Type B pancreatic cell (in vitro differentiated cells): ENCODE measurements around the gene VRK2. TPM values are rescaled to one million over a fixed set of nuclear protein-coding genes. Genes with fewer than 3 reads are reported as not detected.

ENCODE experiments used
- DNase-seq: peaks from one replicate; pipeline ENCODE4 v3.0.0; 2021; ENCODE audit warnings: mixed read lengths; ENCODE audit not compliant: unreplicated experiment; ENCODE audit errors: extremely low spot score
- H3K27ac Mint-ChIP-seq: 2 replicates; pipeline ENCODE4 v1.8.0; 2021; ENCODE audit warnings: mild to moderate bottlenecking, mixed read lengths
- H3K27me3 Mint-ChIP-seq: 2 replicates; pipeline ENCODE4 v1.8.0; 2021; ENCODE audit warnings: mixed read lengths
- H3K36me3 Mint-ChIP-seq: 2 replicates; pipeline ENCODE4 v1.8.0; 2021; ENCODE audit warnings: mixed read lengths
- H3K4me1 Mint-ChIP-seq: one replicate; pipeline ENCODE4 v1.8.0; 2021; ENCODE audit warnings: mixed read lengths; ENCODE audit not compliant: unreplicated experiment
- H3K4me3 Mint-ChIP-seq: 2 replicates; pipeline ENCODE4 v1.8.0; 2021; ENCODE audit warnings: mild to moderate bottlenecking, mixed read lengths
- H3K9me3 Mint-ChIP-seq: 2 replicates; pipeline ENCODE4 v1.8.0; 2021; ENCODE audit warnings: mixed read lengths
- long read RNA-seq: library from polyadenylated mRNA; unstranded; transcript quantifications from one replicate; pipeline ENCODE4 v2.0.0, GENCODE V29; 2020
- total RNA-seq: library from RNA; stranded (reverse); gene quantifications from 2 replicates; pipeline ENCODE4 v1.2.1, GENCODE V29; 2021; ENCODE audit warnings: low replicate concordance
- TF ChIP-seq, protein P1 (sequence below): fragments of 200-600 bp; sonication (generic); conservative IDR thresholded peaks from 2 replicates; pipeline ENCODE4 v1.5.0; 2021; ENCODE audit warnings: antibody characterized with exemption, mild to moderate bottlenecking

Gene VRK2
- 17.7 and 22.4 TPM in 2 replicates for total RNA-seq
- long read RNA-seq, transcript VRK2-201 (13 exons, 1,888 nt) = major isoform, 32 of 68 reads
- long read RNA-seq, partial matches to known transcripts = 9 of 68 reads
- long read RNA-seq, other reads (novel, unspliced or antisense) = 27 of 68 reads

DNA sequence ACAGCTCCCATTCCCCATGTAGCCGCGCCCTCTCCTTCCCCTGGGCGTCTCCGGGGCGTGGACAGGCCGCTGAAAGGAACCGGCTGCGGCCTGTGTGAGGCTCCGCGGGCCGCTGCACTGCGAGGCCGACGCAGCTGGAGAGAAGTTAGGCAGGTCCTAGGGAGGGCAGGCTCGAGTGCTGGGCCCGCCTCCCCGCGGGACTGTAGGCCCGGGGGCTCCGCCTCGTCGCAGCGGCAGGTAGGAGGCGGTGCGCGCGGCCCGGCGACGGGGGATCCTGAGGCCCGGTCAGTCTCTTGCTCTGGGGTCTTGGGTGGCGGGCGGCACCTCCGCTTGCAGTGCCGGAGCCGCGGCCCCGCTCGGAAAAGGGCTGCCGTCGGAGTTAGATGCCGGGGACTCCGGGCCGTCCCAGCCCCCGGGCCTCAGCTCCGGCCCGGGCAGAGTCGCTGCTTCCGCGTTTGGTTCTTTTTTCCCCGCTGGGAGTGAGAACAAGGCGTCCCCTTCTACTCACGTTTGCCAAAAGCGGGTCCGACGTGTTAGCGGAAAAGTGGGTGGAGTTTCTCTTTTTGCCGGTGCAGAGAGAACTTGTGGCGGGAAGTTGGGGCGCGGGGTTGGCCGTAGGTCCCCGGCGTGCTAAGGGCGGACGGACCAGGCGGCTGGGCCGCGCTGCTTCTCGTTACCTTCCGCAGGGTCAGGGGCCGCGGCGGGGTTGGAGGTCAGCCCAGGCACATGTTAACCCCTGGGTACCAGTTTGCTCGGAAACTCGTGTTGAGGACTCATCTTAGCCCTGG, at the start of gene VRK2:
VRK2 (plus strand) TSS at position 222 of the 788 bp plus-strand sequence. CDS start 2,026 bp downstream, outside the sequence.
- Mint-ChIP-seq H3K27me3 (no peaks in the 10 kb centered on the region), H3K4me1 (peaks cover 23% of the 10 kb centered on the region), H3K4me3 (peak within 1 kb of the TSS; percentile 89), H3K27ac (peak within 1 kb of the TSS; percentile 94), H3K36me3 (peaks cover 8% of the 10 kb centered on the region), H3K9me3 (no peaks in the 10 kb centered on the region)
- TF ChIP-seq, protein P1, sequence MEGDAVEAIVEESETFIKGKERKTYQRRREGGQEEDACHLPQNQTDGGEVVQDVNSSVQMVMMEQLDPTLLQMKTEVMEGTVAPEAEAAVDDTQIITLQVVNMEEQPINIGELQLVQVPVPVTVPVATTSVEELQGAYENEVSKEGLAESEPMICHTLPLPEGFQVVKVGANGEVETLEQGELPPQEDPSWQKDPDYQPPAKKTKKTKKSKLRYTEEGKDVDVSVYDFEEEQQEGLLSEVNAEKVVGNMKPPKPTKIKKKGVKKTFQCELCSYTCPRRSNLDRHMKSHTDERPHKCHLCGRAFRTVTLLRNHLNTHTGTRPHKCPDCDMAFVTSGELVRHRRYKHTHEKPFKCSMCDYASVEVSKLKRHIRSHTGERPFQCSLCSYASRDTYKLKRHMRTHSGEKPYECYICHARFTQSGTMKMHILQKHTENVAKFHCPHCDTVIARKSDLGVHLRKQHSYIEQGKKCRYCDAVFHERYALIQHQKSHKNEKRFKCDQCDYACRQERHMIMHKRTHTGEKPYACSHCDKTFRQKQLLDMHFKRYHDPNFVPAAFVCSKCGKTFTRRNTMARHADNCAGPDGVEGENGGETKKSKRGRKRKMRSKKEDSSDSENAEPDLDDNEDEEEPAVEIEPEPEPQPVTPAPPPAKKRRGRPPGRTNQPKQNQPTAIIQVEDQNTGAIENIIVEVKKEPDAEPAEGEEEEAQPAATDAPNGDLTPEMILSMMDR = no peak
- peak; percentile 90 for DNase-seq

DNA sequence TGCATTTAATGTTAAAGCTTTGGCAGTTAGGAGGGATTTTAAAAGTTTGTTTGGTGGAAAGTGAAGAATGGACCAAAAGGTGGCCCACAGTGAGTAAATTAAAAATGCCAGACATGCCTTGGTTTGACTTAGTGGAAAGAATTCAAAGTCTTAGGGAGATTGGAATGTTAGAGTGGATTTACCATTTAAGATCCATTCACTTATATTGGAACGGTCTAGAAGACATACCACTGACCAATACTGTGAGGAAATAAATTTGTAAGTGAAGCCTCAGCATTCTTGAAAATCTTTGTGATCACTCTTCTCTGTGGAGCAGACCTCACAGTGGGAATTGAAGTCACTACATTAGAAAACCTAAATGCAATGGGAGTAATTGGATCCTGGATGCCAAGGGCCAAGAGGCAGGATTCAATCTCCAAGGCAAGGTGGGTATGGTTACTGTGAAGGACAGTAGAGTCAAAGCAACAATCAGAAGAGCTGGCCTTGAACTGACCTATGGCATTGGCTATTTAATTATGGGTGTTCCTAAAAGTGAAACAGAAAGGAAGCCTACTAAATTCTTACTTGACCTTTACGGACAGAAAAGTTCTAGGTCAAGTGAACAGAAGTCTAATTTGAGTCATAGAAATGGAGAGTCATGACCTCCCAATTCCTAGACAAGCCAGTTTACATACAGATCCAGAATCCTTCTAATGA, 40.2 kb upstream of the VRK2 start:
- no peak for DNase-seq
- Mint-ChIP-seq H3K4me3 (no peak overlapping the region), H3K27me3 (no peaks in the 10 kb centered on the region), H3K27ac (no peak overlapping the region), H3K4me1 (peaks cover 4% of the 10 kb centered on the region), H3K36me3 (no peaks in the 10 kb centered on the region), H3K9me3 (no peaks in the 10 kb centered on the region)
- TF ChIP-seq, protein P1 = no peak

DNA sequence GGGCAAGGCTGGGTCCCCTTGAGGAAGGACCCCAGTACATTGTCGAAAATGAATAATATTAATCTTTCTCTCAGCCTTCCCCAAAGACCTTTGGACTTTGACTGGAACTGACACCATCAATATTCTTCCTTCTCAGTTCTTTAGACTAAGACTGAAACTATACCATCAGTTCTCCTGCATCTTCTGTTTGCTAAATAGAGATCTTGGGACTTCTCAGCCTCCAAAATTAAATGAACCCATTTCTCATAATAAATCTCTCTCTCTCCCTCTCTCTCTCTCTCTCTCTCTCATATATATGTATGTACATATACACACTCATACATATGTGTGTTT, 39.7 kb upstream of the VRK2 start:
- Mint-ChIP-seq H3K27me3 (no peaks in the 10 kb centered on the region), H3K9me3 (no peaks in the 10 kb centered on the region), H3K27ac (no peak overlapping the region), H3K36me3 (no peaks in the 10 kb centered on the region), H3K4me1 (peaks cover 4% of the 10 kb centered on the region), H3K4me3 (no peak overlapping the region)
- DNase-seq = no peak
- TF ChIP-seq, protein P1 = no peak

DNA sequence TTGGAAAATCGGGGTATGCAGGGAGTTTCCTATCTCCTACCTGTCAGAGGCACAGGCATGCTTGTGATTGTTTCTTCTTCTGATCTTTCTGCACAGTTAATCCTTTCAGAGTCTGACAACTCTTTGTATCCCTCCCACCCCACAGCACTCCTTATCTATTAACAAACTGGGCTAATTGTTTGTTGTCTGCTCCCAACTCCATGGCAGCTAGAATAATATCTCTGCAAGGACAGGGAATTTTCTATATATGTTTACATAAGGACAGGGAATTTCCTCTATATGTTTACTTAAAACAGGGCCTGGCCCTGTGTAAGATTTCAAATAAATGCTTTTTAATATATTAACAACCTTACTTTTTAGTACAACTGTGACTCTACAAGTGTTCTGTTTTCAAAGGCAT, 36.0 kb upstream of the VRK2 start:
- Mint-ChIP-seq H3K9me3 (peaks cover 4% of the 10 kb centered on the region), H3K4me1 (peaks cover 4% of the 10 kb centered on the region), H3K4me3 (no peak overlapping the region), H3K27me3 (no peaks in the 10 kb centered on the region), H3K27ac (no peak overlapping the region), H3K36me3 (no peaks in the 10 kb centered on the region)
- no peak for DNase-seq
- TF ChIP-seq, protein P1 = no peak

DNA sequence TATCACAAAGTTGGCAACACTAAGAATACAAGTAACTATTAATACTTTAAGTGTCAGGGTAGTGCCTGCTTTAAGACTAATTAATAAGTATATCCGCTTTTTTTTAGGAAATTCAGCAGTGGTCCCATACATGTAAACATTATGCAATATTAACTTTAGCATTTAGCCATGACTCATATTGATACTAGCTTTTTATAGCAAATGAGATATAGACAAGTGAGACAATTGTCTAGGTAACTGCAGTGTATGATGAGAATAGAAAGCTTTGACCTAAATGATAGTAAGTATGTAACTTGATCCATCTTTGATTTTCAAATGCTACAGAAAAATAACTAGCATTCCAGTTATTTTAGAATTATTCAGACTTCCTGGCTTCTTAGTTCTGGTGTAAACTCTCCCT, 27.4 kb upstream of the VRK2 start:
- no peak for DNase-seq
- TF ChIP-seq, protein P1 = no peak
- H3K4me1 Mint-ChIP-seq = no peaks in the 10 kb centered on the region
- no peaks in the 10 kb centered on the region for H3K36me3 Mint-ChIP-seq
- no peak overlapping the region for H3K4me3 Mint-ChIP-seq
- no peaks in the 10 kb centered on the region for H3K27me3 Mint-ChIP-seq
- no peak overlapping the region for H3K27ac Mint-ChIP-seq
- peaks cover under 1% of the 10 kb centered on the region for H3K9me3 Mint-ChIP-seq
